H1 (cell line): Measurements from ENCODE around the gene ATP1A1. TPM values are rescaled to one million over a fixed set of nuclear protein-coding genes. Genes with fewer than 3 reads are reported as not detected.

Experiments
- RAD21 ChIP-seq, 2 experiments: IDR thresholded peaks in 1 of 2; conservative IDR thresholded peaks in 1 of 2; 2 replicates each; pipeline ENCODE4 v1.6.1; 2011; ENCODE audit warnings: low read depth in 2 of 2, low read length in 2 of 2, improper control_type of control experiment in 1 of 2, inconsistent platforms in 1 of 2, mild to moderate bottlenecking in 1 of 2, moderate library complexity in 1 of 2
- SAP30 ChIP-seq: fragments of 300-600 bp; sonication (generic); IDR thresholded peaks from 2 replicates; pipeline ENCODE4 v1.7.1; 2012; ENCODE audit warnings: low read length, moderate library complexity, mild to moderate bottlenecking, inconsistent platforms; ENCODE audit not compliant: insufficient read depth, insufficient replicate concordance
- SP4 ChIP-seq: IDR thresholded peaks from 2 replicates; pipeline ENCODE4 v1.6.1; 2012; ENCODE audit warnings: low read length, inconsistent platforms
- polyA plus RNA-seq, 7 experiments: library from polyadenylated mRNA; depleted of rRNA in 3 of 7; stranded (reverse) in 5 of 7; unstranded in 2 of 7; fragments of >200 nt in 5 of 7; fragments of 200-250 nt in 2 of 7; gene quantifications; 1 replicate in 5 of 7; 2 replicates in 1 of 7; 4 replicates in 1 of 7; pipeline versions ENCODE4 v1.2.1 to v1.2.3, GENCODE V29; 2011 to 2013; ENCODE audit warnings: missing spikeins in 2 of 7, mixed read lengths in 2 of 7
- total RNA-seq: library from RNA; stranded (reverse); fragmentation: NEBNext Ultra II Directional; extraction: Animal tissue kit (Norgen Biotek cat#: 25700); gene quantifications from 2 replicates; pipeline ENCODE4 v1.2.1, GENCODE V29; 2021

Gene ATP1A1
- total and polyA plus RNA-seq, 2 of the 8 experiments (the other 6 are each of a cell fraction or from before 2014, with no cell fraction given), result 222 to 325 TPM

GRCh38 chr1:116352349-116352813 is 20.7 kb upstream of the ATP1A1 start (continued):
- no peak for TF ChIP-seq SAP30
- TF ChIP-seq SP4, result no peak
- no peak for TF ChIP-seq RAD21 (IDR thresholded peaks at IDR 0.05 in 1 of 2, conservative IDR thresholded peaks at IDR 0.05 in 1 of 2; ENCODE audit: low read depth in 2 of 2, low read length in 2 of 2)
